Measurements from ENCODE around the gene MAP3K6. TPM values are rescaled to one million over a fixed set of nuclear protein-coding genes. Genes with fewer than 3 reads are reported as not detected.

Gene MAP3K6, protein sequence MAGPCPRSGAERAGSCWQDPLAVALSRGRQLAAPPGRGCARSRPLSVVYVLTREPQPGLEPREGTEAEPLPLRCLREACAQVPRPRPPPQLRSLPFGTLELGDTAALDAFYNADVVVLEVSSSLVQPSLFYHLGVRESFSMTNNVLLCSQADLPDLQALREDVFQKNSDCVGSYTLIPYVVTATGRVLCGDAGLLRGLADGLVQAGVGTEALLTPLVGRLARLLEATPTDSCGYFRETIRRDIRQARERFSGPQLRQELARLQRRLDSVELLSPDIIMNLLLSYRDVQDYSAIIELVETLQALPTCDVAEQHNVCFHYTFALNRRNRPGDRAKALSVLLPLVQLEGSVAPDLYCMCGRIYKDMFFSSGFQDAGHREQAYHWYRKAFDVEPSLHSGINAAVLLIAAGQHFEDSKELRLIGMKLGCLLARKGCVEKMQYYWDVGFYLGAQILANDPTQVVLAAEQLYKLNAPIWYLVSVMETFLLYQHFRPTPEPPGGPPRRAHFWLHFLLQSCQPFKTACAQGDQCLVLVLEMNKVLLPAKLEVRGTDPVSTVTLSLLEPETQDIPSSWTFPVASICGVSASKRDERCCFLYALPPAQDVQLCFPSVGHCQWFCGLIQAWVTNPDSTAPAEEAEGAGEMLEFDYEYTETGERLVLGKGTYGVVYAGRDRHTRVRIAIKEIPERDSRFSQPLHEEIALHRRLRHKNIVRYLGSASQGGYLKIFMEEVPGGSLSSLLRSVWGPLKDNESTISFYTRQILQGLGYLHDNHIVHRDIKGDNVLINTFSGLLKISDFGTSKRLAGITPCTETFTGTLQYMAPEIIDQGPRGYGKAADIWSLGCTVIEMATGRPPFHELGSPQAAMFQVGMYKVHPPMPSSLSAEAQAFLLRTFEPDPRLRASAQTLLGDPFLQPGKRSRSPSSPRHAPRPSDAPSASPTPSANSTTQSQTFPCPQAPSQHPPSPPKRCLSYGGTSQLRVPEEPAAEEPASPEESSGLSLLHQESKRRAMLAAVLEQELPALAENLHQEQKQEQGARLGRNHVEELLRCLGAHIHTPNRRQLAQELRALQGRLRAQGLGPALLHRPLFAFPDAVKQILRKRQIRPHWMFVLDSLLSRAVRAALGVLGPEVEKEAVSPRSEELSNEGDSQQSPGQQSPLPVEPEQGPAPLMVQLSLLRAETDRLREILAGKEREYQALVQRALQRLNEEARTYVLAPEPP (N-terminal part only)
- total RNA-seq: 117 TPM
- long read RNA-seq, full-length matches to known transcripts: 44 of 155 reads
- long read RNA-seq, partial matches to known transcripts: 43 of 155 reads
- long read RNA-seq, other reads (novel, unspliced or antisense): 68 of 155 reads

DNA sequence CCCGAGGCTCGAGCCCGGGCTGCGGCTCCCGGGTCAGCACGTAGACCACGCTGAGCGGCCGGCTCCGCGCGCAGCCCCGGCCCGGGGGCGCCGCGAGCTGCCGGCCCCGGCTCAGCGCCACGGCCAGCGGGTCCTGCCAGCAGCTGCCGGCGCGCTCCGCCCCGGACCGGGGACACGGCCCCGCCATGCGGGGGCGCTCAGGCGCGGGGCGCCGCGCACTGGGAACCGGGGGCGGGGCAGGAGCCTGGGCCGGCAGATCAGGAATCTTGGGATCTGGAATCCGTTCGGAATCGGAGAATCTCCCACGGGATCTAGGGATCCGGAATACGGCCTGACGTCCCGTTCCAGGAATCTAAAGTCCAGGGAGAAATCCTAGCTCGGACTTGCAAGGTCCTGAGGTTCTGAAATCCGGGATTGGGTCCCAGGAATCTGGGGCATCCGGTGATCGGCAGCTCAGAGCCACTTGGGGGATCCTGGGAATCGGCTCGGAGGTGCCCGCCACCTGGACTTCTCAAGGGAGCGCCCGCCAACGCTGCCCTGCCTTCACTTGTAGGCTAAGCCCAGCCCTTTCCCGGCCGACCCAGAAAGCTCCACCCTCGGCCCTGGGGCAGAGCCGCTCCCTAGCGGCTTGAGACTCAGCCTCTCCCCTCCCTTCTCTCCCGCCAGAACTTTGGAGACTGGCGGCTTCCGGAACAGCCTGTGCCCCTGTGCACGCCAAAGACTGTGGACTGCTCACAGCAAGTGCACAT lies at the start of gene MAP3K6:
MAP3K6 (minus strand) TSS at position 551 of the 749 bp plus-strand sequence; CDS start at position 187, 364 bp downstream.
- Histone ChIP-seq H3K27me3 (ENCODE audit: low read depth) (no peaks in the 10 kb centered on the region), H3K27ac (peak within 1 kb of the TSS; percentile 97), H3K4me1 (peaks cover 50% of the 10 kb centered on the region), H3K9me3 (no peaks in the 10 kb centered on the region), H3K4me3 (peak within 1 kb of the TSS; percentile 79), H3K36me3 (peaks cover 36% of the 10 kb centered on the region)
- TF ChIP-seq, protein P1, sequence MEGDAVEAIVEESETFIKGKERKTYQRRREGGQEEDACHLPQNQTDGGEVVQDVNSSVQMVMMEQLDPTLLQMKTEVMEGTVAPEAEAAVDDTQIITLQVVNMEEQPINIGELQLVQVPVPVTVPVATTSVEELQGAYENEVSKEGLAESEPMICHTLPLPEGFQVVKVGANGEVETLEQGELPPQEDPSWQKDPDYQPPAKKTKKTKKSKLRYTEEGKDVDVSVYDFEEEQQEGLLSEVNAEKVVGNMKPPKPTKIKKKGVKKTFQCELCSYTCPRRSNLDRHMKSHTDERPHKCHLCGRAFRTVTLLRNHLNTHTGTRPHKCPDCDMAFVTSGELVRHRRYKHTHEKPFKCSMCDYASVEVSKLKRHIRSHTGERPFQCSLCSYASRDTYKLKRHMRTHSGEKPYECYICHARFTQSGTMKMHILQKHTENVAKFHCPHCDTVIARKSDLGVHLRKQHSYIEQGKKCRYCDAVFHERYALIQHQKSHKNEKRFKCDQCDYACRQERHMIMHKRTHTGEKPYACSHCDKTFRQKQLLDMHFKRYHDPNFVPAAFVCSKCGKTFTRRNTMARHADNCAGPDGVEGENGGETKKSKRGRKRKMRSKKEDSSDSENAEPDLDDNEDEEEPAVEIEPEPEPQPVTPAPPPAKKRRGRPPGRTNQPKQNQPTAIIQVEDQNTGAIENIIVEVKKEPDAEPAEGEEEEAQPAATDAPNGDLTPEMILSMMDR (IDR thresholded peaks at IDR 0.05): peak; percentile 36
- ATAC-seq (peak; percentile 85 to 87), DNase-seq (peak; percentile 95)
- intact Hi-C loops (cut with DNase I): no loop called here

DNA sequence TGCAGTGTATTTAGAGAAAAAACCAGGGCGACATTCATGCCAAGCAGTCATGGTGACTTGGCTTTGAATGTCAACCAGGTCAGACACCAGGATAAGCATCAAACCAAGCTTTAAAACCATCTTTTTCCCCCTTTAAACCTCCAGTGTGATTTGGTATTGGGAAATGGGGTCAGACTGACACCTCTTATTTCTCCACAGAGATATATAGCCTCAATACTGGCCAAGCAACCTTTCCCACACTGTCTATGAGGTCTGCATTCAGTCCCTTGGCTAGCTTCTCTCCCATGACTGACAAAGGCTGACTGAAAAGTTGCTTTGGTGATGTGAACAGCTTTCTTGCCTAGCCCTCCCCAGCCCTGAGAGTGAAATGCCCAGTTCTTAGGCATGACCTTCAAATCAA lies 47.3 kb upstream of the MAP3K6 start:
- Histone ChIP-seq H3K36me3 (peaks cover 99% of the 10 kb centered on the region), H3K4me1 (peaks cover 35% of the 10 kb centered on the region), H3K27me3 (ENCODE audit: low read depth) (no peaks in the 10 kb centered on the region), H3K9me3 (no peaks in the 10 kb centered on the region), H3K4me3 (no peak overlapping the region), H3K27ac (no peak overlapping the region)
- intact Hi-C loops (cut with DNase I): no loop called here
- no peak for DNase-seq
- TF ChIP-seq, protein P1 (IDR thresholded peaks at IDR 0.05): no peak
- no peak for ATAC-seq

DNA sequence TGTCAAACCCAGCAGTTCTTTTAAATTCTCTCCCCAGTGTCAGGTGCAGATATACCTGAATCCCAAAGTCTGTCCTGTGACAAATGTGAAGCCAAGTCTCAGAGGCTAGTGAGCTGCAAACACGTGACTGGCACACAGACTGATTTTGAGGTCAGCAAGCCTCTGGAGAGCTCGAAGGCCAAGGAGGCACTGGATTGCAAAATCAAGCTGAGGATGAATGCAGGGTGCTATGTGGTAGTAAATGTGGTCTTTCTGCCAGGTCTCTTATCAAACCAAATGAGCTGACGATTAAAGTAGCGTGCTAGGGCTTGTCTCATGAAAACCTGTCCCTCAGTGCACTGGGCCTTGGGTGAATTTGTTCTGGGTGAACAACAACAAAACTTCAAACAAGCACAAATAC lies 46.2 kb upstream of the MAP3K6 start:
- TF ChIP-seq, protein P1 (IDR thresholded peaks at IDR 0.05): no peak
- Histone ChIP-seq H3K4me1 (peaks cover 24% of the 10 kb centered on the region), H3K27ac (no peak overlapping the region), H3K4me3 (no peak overlapping the region), H3K36me3 (peaks cover 99% of the 10 kb centered on the region), H3K9me3 (no peaks in the 10 kb centered on the region), H3K27me3 (ENCODE audit: low read depth) (no peaks in the 10 kb centered on the region)
- intact Hi-C loops (cut with DNase I): no loop called here
- DNase-seq (no peak), ATAC-seq (peak in 1 of 2 donors; percentile 28)

DNA sequence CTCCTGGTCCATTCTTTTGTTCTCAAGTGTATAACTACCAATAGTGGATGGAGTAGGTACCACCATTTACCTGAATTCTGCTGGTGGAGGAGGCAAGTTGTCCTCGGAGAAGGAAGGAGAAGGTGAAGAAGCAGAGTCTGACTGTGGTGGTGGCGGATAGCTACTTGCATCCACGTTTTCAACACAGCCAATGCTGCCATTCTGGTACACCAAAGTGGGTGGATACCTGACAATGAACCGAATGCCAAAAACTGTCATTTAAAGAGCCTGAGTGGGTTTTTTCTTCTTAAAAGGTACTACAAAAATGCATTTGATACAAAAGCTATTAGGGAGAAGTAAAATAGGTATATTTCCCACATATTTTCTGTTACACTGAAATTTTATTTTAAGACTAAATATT lies 45.7 kb upstream of the MAP3K6 start:
- no peak for ATAC-seq
- intact Hi-C loops (cut with DNase I): no loop called here
- no peak overlapping the region for H3K27ac ChIP-seq

More for the DNA sequence above, 45.7 kb upstream of the MAP3K6 start:
- TF ChIP-seq, protein P1 (IDR thresholded peaks at IDR 0.05): no peak
- Histone ChIP-seq H3K27me3 (ENCODE audit: low read depth) (no peaks in the 10 kb centered on the region), H3K4me3 (no peak overlapping the region), H3K36me3 (peaks cover 99% of the 10 kb centered on the region), H3K9me3 (no peaks in the 10 kb centered on the region), H3K4me1 (peaks cover 19% of the 10 kb centered on the region)
- DNase-seq: no peak
